Stimulated activated CD4-positive, alpha-beta T cell treated with anti-CD3 and anti-CD28 coated beads, Interleukin-12 subunit alpha, Interleukin-12 subunit beta, amount 100 ng/mL, for 24 hours (primary cell): ENCODE results near the gene AZU1.
"Not testable (repeated sequence)": the region's sequence is repeated elsewhere in the genome, so short reads cannot be mapped to it uniquely, and the experiment has no call there.

Experiments used
- DNase-seq, 2 experiments: peaks; one replicate each; pipeline ENCODE4 v3.0.0-alpha.2; 2020; ENCODE audit warnings: low read depth in 2 of 2

Gene AZU1

GRCh38 chr19:829129-829758, 1.6 kb downstream of the AZU1 start:
- no peak for DNase-seq

- DNase-seq: no peak
Observed at GRCh38 chr19:831407-832369, 4.1 kb downstream of the AZU1 start.

DNA sequence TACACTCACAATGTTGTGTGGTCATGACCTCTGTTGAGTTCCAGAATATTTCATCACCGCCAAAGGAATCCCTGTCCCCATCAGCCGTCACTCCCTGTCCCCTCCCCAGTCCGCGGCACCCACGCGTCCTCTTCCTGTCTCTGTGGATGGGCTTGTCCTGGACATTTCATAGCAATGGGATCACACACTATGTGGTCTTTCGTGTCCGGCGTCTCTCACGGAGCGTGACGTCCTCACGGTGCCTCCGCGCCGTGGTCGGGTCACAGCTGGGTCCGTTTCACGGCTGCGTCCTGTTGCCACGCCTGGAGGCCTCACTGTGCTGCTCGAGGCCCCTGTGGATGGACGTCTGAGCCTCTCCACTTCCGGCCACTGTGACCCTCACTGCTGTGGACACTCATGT, 6.6 kb downstream of the AZU1 start:
- no peak for DNase-seq

DNA sequence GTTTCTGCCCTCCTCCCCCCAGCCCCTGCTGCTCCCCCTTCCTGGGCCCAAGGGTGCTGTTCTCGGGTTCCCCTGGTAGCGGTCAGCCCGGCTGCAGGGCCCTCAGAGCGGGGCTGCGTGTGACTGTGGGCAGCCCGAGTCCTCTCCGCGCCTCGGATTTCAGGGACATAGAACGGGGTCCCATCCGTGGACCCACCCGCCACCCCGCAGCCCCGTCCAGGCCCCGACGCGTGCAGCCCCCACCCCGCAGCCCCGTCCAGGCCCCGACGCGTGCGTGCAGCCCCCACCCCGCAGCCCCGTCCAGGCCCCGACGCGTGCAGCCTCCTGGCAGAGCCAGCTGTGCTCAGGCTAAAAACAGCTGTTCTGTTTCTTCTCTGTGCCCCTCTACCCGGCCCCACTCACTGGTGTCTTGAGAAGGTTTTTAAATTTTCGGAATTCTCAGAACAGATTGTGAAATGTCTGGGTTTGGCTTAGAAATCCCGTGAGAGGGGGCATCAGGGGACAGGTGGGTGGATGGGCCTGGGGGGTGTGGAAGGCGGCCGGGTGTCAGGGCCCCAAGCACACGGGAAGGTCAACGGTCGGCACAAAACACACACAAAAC, 7.7 kb downstream of the AZU1 start:
- no peak for DNase-seq

DNA sequence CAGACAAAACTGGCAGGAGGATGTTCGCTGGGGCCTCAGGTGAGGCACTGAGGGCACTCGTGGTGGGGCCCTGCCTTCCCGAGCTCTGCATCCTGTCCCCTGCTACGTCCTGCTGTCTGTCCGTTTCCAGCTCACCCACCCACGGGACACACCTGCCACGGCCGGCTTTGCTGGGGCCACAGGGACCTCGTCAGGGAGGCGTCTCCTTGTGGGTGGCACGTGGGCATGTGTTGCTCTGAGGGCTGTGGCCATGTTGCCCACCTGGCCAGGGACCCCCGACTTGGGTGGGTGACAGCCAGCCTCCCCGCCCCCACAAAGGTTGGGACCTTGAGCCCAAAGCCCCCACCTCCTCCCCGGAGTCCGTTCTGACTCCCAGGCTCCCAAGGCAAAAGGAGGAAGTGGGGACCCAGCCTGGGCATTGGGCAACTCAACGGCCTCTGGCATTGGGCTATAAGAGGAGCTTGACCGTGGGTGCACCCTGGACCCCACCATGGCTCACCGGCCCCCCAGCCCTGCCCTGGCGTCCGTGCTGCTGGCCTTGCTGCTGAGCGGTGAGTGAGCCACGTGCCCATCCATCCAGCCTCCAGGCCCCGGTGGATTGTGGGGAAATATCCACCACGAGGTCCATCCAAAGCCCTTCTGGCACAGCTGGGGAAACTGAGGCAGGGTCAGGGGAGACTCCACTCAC, 13.0 kb downstream of the AZU1 start, which contains the start of gene PRTN3:
TSS of gene PRTN3 (plus strand) at position 481 of the 688 bp plus-strand sequence. CDS start at position 491, 10 bp downstream.
- no peak for DNase-seq

GRCh38 chr19:842802-843179, 15.2 kb downstream of the AZU1 start:
- DNase-seq: not testable (repeated sequence)

DNA sequence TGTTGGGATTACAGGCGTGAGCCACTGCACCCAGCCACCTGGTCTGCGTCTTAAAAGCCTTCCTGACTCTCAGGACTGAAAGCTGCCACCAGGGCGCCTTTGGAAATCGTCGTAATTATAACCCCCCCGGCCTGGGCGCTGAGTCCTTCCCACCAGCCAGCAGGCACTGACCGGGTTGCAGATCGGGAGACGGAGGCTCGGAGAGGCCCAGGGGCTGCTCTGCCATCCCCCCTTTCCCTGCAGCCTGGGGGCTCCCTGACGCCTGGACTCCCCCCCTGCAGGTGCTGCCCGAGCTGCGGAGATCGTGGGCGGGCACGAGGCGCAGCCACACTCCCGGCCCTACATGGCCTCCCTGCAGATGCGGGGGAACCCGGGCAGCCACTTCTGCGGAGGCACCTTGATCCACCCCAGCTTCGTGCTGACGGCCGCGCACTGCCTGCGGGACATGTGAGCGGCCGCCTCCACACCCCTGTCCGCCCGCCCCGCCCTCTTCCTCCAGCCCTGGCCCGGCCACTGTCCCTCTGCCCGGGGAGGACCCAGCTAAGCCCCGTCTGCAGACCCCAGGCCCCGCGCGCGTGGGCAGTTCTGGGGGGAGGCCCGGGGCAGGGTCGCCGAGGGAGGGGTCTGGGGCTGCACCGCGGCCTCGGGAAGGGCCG, 15.7 kb downstream of the AZU1 start:
- no peak for DNase-seq

DNA sequence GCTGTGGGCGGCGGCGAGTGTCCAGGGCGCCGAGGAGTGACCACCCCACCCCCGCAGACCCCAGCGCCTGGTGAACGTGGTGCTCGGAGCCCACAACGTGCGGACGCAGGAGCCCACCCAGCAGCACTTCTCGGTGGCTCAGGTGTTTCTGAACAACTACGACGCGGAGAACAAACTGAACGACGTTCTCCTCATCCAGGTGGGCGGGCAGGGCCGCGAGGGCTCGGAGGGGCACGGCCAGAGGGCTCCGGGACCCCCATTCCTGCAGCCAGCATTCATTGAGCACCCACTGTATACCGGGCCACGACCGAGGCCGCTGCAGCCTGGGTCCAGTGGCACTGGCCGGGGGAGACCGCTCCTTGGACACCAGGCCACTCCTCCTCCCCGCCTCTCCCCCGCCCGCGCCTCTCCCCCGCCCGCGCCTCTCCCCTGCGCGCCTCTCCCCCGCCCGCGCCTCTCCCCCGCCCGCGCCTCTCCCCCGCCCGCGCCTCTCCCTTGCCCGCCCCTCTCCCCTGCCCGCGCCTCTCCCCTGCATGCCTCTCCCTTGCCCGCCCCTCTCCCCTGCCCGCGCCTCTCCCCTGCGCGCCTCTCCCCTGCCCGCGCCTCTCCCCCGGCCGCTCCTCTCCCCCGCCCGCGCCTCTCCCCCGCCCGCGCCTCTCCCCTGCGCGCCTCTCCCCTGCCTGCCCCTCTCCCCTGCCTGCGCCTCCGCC, 16.4 kb downstream of the AZU1 start:
- DNase-seq: no peak

- no peak for DNase-seq
Observed at GRCh38 chr19:844546-844971, 16.9 kb downstream of the AZU1 start.

DNA sequence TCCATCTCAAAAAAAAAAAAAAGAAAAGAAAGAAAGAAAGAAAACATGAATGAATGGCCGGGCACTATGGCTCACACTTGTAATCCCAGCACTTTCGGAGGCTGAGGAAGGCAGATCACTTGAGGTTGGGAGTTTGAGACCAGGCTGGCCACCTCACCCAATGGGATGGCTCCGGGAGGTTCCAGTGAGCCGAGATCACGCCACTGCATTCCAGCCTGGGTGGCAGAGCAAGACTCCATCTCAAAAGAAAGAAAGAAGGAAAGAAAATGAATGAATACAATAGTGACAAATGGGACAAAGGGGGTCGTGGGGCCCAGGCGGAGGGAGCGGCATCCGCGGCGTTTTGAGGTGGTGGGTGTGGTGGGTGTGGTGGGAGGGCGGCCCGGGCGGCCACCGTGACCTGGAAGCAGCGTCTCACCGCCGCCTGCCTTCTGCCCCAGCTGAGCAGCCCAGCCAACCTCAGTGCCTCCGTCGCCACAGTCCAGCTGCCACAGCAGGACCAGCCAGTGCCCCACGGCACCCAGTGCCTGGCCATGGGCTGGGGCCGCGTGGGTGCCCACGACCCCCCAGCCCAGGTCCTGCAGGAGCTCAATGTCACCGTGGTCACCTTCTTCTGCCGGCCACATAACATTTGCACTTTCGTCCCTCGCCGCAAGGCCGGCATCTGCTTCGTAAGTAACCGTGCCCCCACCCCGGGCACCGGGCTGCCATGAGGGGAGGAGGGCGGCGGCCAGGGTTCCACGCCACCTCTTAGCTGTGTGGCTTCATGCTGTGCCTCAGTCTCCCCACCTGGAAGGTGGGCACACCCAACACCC, 18.3 kb downstream of the AZU1 start:
- no peak for DNase-seq

DNA sequence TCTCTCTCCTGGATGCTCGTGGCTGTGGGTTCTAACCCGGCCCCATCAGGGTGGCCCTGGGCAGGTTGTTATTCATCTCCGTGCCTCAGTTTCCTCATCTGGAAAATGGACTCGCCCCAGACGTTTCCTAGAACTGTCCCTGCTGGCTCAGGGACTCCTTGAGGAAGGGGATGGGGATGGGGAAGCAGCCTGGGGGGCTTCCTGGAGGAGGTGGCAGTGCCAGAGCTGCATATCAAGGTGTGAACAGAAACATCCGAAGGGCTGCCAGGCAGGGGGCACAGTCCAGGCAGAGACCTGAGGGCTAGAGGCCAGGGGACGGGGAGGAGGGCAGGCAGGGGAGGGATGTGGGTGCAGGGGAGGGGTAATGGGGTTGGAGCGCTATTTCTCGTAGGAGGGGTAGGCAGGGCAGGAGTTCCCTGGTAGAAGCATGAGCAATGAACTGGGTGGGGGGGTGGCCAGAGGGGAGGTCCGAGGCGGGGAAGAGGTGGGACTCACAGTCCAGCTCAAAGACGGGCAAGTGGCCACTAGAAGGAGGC, 20.8 kb downstream of the AZU1 start:
- DNase-seq: no peak

- DNase-seq: not testable (repeated sequence)
Observed at GRCh38 chr19:849195-849594, 21.6 kb downstream of the AZU1 start.

- no peak for DNase-seq
Observed at GRCh38 chr19:850221-850978, 22.8 kb downstream of the AZU1 start.

DNA sequence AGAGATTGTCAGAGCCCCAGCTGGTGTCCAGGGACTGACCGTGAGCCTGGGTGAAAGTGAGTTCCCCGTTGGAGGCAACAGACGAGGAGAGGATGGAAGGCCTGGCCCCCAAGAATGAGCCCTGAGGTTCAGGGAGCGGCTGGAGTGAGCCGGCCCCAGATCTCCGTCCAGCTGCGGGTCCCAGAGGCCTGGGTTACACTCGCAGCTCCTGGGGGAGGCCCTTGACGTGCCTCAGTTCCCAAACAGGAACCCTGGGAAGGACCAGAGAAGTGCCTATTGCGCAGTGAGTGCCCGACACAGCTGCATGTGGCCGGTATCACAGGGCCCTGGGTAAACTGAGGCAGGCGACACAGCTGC, 23.3 kb downstream of the AZU1 start:
- DNase-seq: no peak

GRCh38 chr19:852136-853013, 24.7 kb downstream of the AZU1 start, which contains the start of gene ELANE:
TSS of gene ELANE (plus strand) at chr19:852303. CDS start at chr19:852329, 26 bp downstream.
- DNase-seq: no peak

GRCh38 chr19:853014-853585, 25.5 kb downstream of the AZU1 start:
- DNase-seq: no peak

DNA sequence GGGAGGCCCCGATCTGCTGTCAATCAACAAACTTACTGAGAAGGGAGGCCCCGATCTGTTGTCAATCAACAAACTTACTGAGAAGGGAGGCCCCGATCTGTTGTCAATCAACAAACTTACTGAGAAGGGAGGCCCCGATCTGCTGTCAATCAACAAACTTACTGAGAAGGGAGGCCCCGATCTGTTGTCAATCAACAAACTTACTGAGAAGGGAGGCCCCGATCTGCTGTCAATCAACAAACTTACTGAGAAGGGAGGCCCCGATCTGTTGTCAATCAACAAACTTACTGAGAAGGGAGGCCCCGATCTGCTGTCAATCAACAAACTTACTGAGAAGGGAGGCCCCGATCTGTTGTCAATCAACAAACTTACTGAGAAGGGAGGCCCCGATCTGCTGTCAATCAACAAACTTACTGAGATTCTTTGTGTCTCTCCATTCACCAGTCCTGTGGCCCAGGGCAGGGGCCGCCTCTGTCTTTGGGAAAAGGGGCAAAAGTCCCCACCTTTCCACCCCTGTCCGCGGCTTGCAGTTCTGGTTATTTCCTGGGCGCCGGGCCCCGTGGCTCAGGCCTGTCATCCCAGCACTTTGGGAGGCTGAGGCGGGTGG, 26.1 kb downstream of the AZU1 start:
- not testable (repeated sequence) for DNase-seq
